Measurements from ENCODE around the gene PDK3.

DNA sequence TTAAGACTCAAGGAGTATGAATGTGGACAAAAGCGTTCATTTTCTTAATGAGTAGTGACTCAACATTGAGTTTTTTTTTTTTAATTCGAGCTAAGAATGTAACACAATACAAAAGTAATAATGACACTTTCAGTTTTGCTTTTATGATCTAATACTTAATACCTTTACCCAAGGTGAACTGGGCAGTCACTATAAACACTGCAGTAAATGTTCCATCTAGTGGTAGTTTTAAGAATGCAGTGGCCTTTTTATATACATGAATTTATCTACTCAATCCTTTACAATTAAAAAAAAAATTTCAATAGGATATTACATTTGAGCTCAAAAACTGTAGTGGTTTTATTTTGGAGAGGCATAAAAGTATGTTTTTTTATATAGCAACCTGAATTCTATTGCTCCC lies 33.9 kb downstream of the PDK3 start:
- TF ChIP-seq EZH2 (IDR thresholded peaks at IDR 0.05; ENCODE audit: borderline replicate concordance, low read depth, low read length, poor library complexity, severe bottlenecking): no peak
- TF ChIP-seq, protein P1, sequence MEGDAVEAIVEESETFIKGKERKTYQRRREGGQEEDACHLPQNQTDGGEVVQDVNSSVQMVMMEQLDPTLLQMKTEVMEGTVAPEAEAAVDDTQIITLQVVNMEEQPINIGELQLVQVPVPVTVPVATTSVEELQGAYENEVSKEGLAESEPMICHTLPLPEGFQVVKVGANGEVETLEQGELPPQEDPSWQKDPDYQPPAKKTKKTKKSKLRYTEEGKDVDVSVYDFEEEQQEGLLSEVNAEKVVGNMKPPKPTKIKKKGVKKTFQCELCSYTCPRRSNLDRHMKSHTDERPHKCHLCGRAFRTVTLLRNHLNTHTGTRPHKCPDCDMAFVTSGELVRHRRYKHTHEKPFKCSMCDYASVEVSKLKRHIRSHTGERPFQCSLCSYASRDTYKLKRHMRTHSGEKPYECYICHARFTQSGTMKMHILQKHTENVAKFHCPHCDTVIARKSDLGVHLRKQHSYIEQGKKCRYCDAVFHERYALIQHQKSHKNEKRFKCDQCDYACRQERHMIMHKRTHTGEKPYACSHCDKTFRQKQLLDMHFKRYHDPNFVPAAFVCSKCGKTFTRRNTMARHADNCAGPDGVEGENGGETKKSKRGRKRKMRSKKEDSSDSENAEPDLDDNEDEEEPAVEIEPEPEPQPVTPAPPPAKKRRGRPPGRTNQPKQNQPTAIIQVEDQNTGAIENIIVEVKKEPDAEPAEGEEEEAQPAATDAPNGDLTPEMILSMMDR (conservative IDR thresholded peaks at IDR 0.05; ENCODE audit: low read depth, low read length): peak; percentile 64

Measured in A673 (cell line).